Fibroblast of villous mesenchyme (primary cell): ENCODE results near the gene CCL27. TPM values are rescaled to one million over a fixed set of nuclear protein-coding genes. Genes with fewer than 3 reads are reported as not detected.

Source experiments
- DNase-seq: peaks from one replicate; pipeline ENCODE4 v3.0.0-alpha.2; 2010; ENCODE audit warnings: low read depth
- H3K4me3 ChIP-seq: 2 replicates; pipeline ENCODE4 v1.5.1; 2011; ENCODE audit warnings: low read depth, mild to moderate bottlenecking, low read length
- total RNA-seq: library from RNA; depleted of rRNA; stranded (reverse); fragments of >200 nt; gene quantifications from 2 replicates; pipeline ENCODE4 v1.2.3, GENCODE V29; 2012
- TF ChIP-seq, protein P1 (sequence below): IDR thresholded peaks from 2 replicates; pipeline ENCODE4 v1.5.1; 2012; ENCODE audit warnings: low read depth, mild to moderate bottlenecking, low read length; ENCODE audit not compliant: insufficient read depth

Gene CCL27
- total RNA-seq, 1 donor, result not detected

DNA sequence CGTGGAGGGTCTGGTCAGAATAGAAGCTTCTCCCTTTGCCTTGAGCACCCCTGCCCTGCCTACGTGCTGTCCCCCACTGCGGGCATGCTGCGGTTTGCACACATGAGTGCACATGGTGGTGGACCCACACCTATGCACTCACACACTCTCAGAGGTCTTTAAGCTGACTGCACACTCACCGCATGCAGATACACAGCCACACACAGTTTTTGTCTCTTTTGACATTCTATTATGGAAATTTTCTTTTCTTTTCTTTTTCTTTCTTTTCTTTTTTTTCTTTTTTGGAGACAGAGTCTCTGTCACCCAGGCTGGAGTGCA, 33.0 kb downstream of the CCL27 start:
- no peak overlapping the region for H3K4me3 ChIP-seq
- TF ChIP-seq, protein P1, sequence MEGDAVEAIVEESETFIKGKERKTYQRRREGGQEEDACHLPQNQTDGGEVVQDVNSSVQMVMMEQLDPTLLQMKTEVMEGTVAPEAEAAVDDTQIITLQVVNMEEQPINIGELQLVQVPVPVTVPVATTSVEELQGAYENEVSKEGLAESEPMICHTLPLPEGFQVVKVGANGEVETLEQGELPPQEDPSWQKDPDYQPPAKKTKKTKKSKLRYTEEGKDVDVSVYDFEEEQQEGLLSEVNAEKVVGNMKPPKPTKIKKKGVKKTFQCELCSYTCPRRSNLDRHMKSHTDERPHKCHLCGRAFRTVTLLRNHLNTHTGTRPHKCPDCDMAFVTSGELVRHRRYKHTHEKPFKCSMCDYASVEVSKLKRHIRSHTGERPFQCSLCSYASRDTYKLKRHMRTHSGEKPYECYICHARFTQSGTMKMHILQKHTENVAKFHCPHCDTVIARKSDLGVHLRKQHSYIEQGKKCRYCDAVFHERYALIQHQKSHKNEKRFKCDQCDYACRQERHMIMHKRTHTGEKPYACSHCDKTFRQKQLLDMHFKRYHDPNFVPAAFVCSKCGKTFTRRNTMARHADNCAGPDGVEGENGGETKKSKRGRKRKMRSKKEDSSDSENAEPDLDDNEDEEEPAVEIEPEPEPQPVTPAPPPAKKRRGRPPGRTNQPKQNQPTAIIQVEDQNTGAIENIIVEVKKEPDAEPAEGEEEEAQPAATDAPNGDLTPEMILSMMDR, result no peak

DNA sequence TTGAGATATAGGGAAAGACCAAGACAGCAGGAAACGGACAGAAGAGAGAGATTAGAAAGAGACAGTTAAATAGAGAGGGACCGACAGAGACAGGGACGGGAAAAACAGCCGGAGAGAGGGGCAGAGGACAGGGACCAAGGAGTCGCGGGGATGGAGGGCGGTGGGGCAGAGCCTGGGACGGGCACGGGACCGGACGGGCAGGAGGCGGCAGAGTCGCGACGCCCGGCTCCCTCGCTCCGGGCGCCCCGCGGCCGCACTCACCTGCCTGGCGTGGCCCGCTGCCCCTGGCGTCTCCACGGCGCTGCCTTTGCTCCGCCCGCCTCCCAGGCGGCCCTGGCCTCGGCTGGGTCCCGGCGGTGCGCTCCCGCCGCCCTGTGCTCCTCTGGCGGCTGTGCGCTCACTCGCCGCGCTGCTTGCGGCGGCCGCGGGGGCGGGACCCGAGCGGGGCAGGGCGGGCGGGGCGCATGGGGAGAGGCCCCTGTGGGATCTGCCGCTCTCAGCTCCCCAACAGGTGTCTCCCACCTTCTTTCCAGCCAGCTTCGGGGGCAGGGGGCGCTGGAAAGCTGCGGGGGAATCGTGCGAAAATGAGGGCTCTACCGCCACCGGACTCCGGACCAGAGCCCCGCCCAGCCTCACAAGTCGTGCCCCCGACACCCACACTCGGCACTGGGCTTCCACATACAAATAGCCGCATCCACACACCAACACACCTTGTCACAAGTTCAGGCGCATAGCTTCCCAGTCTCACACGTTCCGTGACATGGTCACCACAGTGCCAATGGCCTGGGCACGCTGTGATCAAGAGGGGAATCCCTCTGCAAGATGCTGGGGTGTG, 33.6 kb downstream of the CCL27 start, which contains the start of gene ARID3C:
TSS of gene ARID3C (minus strand) at position 411 of the 835 bp plus-strand sequence. CDS start 1,052 bp downstream, outside the sequence.
- H3K4me3 ChIP-seq, result peak within 1 kb of the TSS; percentile 45
- TF ChIP-seq, protein P1, result no peak
- DNase-seq, result no peak

More for the DNA sequence above, 33.0 kb downstream of the CCL27 start:
- no peak for DNase-seq

DNA sequence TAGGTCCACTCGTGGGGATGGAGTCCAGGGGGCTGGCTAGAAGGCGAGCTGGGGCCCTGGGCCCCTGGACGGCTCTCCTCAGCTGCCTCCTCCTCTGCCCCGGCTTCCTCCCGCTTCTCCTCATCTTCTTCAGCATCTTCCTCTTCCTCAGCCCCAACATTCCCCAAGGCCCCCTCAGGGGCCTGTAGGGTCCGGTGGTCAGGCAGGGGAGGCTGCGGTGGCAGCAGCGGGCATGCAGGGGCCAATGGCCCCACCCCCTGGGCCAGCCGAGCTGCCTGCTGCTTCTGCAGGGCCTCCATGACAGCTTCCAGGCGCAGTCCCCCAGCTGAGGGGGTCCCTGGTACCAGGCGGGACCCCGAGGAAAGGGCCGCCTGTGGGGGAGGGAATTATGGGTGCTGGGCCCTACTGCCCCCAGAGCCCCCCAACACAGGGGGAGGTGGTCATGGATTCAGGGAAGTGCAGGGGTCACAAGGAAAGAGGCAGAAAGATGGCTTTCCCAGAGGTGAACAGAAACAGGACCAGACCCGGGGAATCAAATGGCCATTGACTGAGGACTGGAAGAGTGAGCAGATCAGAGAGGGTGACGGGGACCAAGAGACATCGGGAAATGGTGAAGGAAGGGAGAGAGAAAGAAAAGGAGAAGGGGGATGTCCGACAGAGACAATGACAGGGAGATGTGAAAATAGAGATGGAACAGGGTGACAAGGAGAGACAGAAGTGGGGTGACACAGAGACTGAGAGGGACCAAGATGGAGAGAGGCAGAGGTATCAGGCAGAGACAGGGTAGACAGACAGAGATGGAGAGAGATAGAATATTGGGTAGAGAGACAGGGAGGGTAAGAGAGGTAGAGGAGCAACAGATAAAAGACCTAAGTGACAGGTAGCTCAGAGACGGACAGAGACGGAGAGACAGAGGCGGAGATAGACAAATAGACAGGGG, 34.5 kb downstream of the CCL27 start:
- no peak overlapping the region for H3K4me3 ChIP-seq
- DNase-seq, result no peak
- TF ChIP-seq, protein P1, result no peak

GRCh38 chr9:34625186-34625486, 37.3 kb downstream of the CCL27 start:
- H3K4me3 ChIP-seq, result no peak overlapping the region
- TF ChIP-seq, protein P1, result no peak
- DNase-seq, result no peak

GRCh38 chr9:34624475-34625185, 37.8 kb downstream of the CCL27 start:
- TF ChIP-seq, protein P1, result no peak
- no peak for DNase-seq

GRCh38 chr9:34623374-34624235, 38.9 kb downstream of the CCL27 start:
- TF ChIP-seq, protein P1, result no peak
- H3K4me3 ChIP-seq, result no peak overlapping the region
- DNase-seq, result no peak

More at GRCh38 chr9:34624475-34625185, 37.8 kb downstream of the CCL27 start:
- H3K4me3 ChIP-seq, result no peak overlapping the region
